ENCODE data around the gene TLR2. TPM values are rescaled to one million over a fixed set of nuclear protein-coding genes. Genes with fewer than 3 reads are reported as not detected.

TLR2 gene
- total and polyA plus RNA-seq, 10 of the 15 experiments (the other 5 are each of a cell fraction or from before 2014, with no cell fraction given) = under 0.01 to 0.19 (median 0.06) TPM; not detected in 4

- H2AFZ ChIP-seq (ENCODE audit: control insufficient read depth, low read depth, low read length) = no peak overlapping the region
- H3K9ac ChIP-seq (ENCODE audit: control insufficient read depth, insufficient read depth, low read length) = no peak overlapping the region
- no peak overlapping the region for H3K4me2 ChIP-seq (ENCODE audit: control insufficient read depth, insufficient read depth)
- no peak overlapping the region for H3K4me3 ChIP-seq
- 4% methylated on average over 3 of the region's 3 CpGs for WGBS (ENCODE audit: insufficient coverage, insufficient replicate concordance, low lambda C conversion rate, missing lambda C conversion rate)
- TF ChIP-seq ZNF274 (IDR thresholded peaks at IDR 0.05; ENCODE audit: insufficient read depth, insufficient read length) (no peak), TCF3 (IDR thresholded peaks at IDR 0.05; ENCODE audit: borderline replicate concordance, insufficient read depth, low read depth, low read length) (no peak), ETV6 (conservative IDR thresholded peaks at IDR 0.05 in 1 of 2, IDR thresholded peaks at IDR 0.05 in 1 of 2; ENCODE audit: borderline replicate concordance in 1 of 2, low read depth in 1 of 2) (no peak)
- no TSS peak for BruUV-seq (replicated peaks)
- H4K20me1 ChIP-seq (ENCODE audit: control insufficient read depth, insufficient read depth) = no peaks in the 10 kb centered on the region
- no peak for ATAC-seq
- intact Hi-C loops (cut with micrococcal nuclease; ENCODE audit: unreplicated experiment) (no loop called here), in situ Hi-C loops (cut with MboI) (no loop called here)
- H3K27me3 ChIP-seq (replicated peaks in 1 of 2; ENCODE audit: control insufficient read depth in 2 of 2, insufficient read depth in 2 of 2, low read length in 1 of 2) = no peaks in the 10 kb centered on the region; a peak in 1 of 4 replicates
- FAIRE-seq = no peak
- no peaks in the 10 kb centered on the region for H3K36me3 ChIP-seq (ENCODE audit: control insufficient read depth in 2 of 2, insufficient read depth in 2 of 2, low read length in 1 of 2)
- DNase-seq (ENCODE audit: low read depth, low spot score) = no peak
- ChIA-PET CTCF (interaction anchor here (1.0 to 1.1 kb wide), 3 partner anchors 13 to 586 kb away, joined by 3 to 5 read pairs (median 3); no protein-coding TSS in a partner anchor), SMC1A (ENCODE audit: uncharacterized antibody, unreplicated experiment) (no interaction called here), POLR2A (no interaction called here), RAD21 (ENCODE audit: unreplicated experiment) (no interaction called here)
- no peaks in the 10 kb centered on the region for H3K79me2 ChIP-seq (ENCODE audit: control insufficient read depth, insufficient read depth, low read length)
- H3K4me1 ChIP-seq (ENCODE audit: control insufficient read depth, insufficient read depth, low read length) = no peaks in the 10 kb centered on the region
- H3K27ac ChIP-seq (ENCODE audit: control insufficient read depth, insufficient read depth) = no peak overlapping the region
- H3K9me3 ChIP-seq (replicated peaks; ENCODE audit: control insufficient read depth, insufficient read depth, low read length) = no peaks in the 10 kb centered on the region
Measured at GRCh38 chr4:153669838-153670237, 14.2 kb upstream of the TLR2 start.

- ATAC-seq (no peak), FAIRE-seq (no peak), DNase-seq (ENCODE audit: low read depth, low spot score) (no peak)
- in situ Hi-C loops (cut with MboI) (no loop called here), intact Hi-C loops (cut with micrococcal nuclease; ENCODE audit: unreplicated experiment) (no loop called here)
- no TSS peak for BruUV-seq (replicated peaks)
- Histone ChIP-seq H3K79me2 (ENCODE audit: control insufficient read depth, insufficient read depth, low read length) (no peaks in the 10 kb centered on the region), H2AFZ (ENCODE audit: control insufficient read depth, low read depth, low read length) (no peak overlapping the region), H3K27ac (ENCODE audit: control insufficient read depth, insufficient read depth) (no peak overlapping the region), H3K4me1 (ENCODE audit: control insufficient read depth, insufficient read depth, low read length) (no peaks in the 10 kb centered on the region), H3K36me3 (ENCODE audit: control insufficient read depth in 2 of 2, insufficient read depth in 2 of 2, low read length in 1 of 2) (no peaks in the 10 kb centered on the region), H3K9me3 (replicated peaks; ENCODE audit: control insufficient read depth, insufficient read depth, low read length) (no peaks in the 10 kb centered on the region; the same call in 1 of the 3 replicates), H4K20me1 (ENCODE audit: control insufficient read depth, insufficient read depth) (no peaks in the 10 kb centered on the region), H3K4me2 (ENCODE audit: control insufficient read depth, insufficient read depth) (no peak overlapping the region), H3K9ac (ENCODE audit: control insufficient read depth, insufficient read depth, low read length) (no peak overlapping the region), H3K27me3 (replicated peaks in 1 of 2; ENCODE audit: control insufficient read depth in 2 of 2, insufficient read depth in 2 of 2, low read length in 1 of 2) (no peaks in the 10 kb centered on the region; a peak in 1 of 4 replicates), H3K4me3 (no peak overlapping the region)
- SMC1A ChIA-PET (ENCODE audit: uncharacterized antibody, unreplicated experiment) = no interaction called here
- CTCF ChIA-PET = no interaction called here
- WGBS (ENCODE audit: insufficient coverage, insufficient replicate concordance, low lambda C conversion rate, missing lambda C conversion rate) = 44% methylated on average over 5 of the region's 5 CpGs
- POLR2A ChIA-PET = no interaction called here
- RAD21 ChIA-PET (ENCODE audit: unreplicated experiment) = no interaction called here
- no peak for TF ChIP-seq LARP7 (IDR thresholded peaks at IDR 0.05)
- no peak for TF ChIP-seq POU2F2 (IDR thresholded peaks at IDR 0.05; ENCODE audit: borderline replicate concordance, low read depth, low read length)
- TF ChIP-seq CBFB (IDR thresholded peaks at IDR 0.05; ENCODE audit: low read depth) = no peak
- TF ChIP-seq ATF3 (IDR thresholded peaks at IDR 0.05; ENCODE audit: borderline replicate concordance, extremely low read depth, low read depth, low read length) = no peak
- TF ChIP-seq ELK1 (IDR thresholded peaks at IDR 0.05; ENCODE audit: low read depth, low read length) = no peak
- no peak for TF ChIP-seq SPI1 (IDR thresholded peaks at IDR 0.05; ENCODE audit: borderline replicate concordance, insufficient read depth, low read depth, low read length)
- TF ChIP-seq ZNF622 (IDR thresholded peaks at IDR 0.05) = no peak
- TF ChIP-seq MTA2 (IDR thresholded peaks at IDR 0.05; ENCODE audit: low read depth) = no peak
- no peak for TF ChIP-seq NKRF (conservative IDR thresholded peaks at IDR 0.05)
Measured at GRCh38 chr4:153676486-153676885, 7.6 kb upstream of the TLR2 start.

All from GM12878 (cell line).